PC-9 (cell line): Measurements from ENCODE around the gene C2orf78.

ENCODE experiments used
- CTCF ChIP-seq: fragments of 200-600 bp; sonication (generic); conservative IDR thresholded peaks from 2 replicates; pipeline ENCODE4 v1.6.1; 2017; ENCODE audit warnings: mixed run types, antibody characterized with exemption, mild to moderate bottlenecking, moderate library complexity
- EZH2 ChIP-seq: fragments of 200-600 bp; sonication (generic); IDR thresholded peaks from 2 replicates; pipeline ENCODE4 v1.8.0; 2017; ENCODE audit warnings: antibody characterized with exemption, low read depth

DNA sequence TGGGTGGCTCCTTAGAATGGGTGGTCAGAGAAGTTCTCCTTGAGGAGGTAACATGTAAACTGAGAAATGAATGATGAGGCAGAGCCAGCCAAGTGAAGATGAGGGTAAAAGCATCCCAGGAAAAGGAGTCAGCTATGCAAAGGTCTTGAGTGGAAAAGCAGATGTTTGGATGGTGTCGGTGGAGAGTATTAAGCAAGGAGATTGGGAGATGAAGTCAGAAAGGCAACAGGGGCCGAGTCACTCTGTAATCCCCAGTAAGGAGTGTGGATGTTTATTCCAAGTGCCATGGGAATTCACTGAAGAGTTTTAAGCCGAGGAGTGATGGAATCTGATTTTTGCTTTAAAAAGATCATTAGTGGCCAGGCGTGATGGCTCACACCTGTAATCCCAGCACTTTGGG, 41.4 kb downstream of the C2orf78 start:
- TF ChIP-seq CTCF (no peak), EZH2 (no peak)
